GM23338 (cell line): ENCODE results near the gene COL8A1. TPM values are rescaled to one million over a fixed set of nuclear protein-coding genes. Genes with fewer than 3 reads are reported as not detected.

Experiments used
- ATAC-seq: fragments of 200-7000 bp; cut with Tn5 transposase; 3 replicates; pipeline ENCODE4 v1.9.1; 2020
- DNase-seq: peaks from one replicate; pipeline ENCODE4 v3.0.0-alpha.2; 2015; ENCODE audit warnings: low spot score
- H2AFZ ChIP-seq: fragments of 200-600 bp; sonication (generic); 2 replicates; pipeline ENCODE4 v1.8.0; 2016; ENCODE audit warnings: antibody characterized with exemption, mild to moderate bottlenecking, moderate library complexity
- H3F3A ChIP-seq: fragments of 200-600 bp; sonication (generic); replicated peaks from 2 replicates; pipeline ENCODE4 v1.8.0; 2017; ENCODE audit warnings: antibody characterized with exemption, mixed run types, low read depth
- H3K27ac ChIP-seq: fragments of 200-600 bp; sonication (generic); 2 replicates; pipeline ENCODE4 v1.6.1; 2016; ENCODE audit warnings: low read depth
- H3K27me3 ChIP-seq: fragments of 200-600 bp; sonication (generic); 2 replicates; pipeline ENCODE4 v1.8.0; 2016; ENCODE audit warnings: mild to moderate bottlenecking, mixed run types, moderate library complexity; ENCODE audit not compliant: insufficient read depth
- H3K36me3 ChIP-seq: fragments of 200-600 bp; sonication (generic); 2 replicates; pipeline ENCODE4 v1.8.0; 2016; ENCODE audit warnings: mild to moderate bottlenecking; ENCODE audit not compliant: insufficient read depth
- H3K4me1 ChIP-seq: fragments of 200-600 bp; sonication (generic); 2 replicates; pipeline ENCODE4 v1.8.0; 2016; ENCODE audit warnings: mild to moderate bottlenecking, moderate library complexity; ENCODE audit not compliant: insufficient read depth
- H3K4me2 ChIP-seq: fragments of 200-600 bp; sonication (generic); 2 replicates; pipeline ENCODE4 v1.7.1; 2017; ENCODE audit warnings: mixed run types
- H3K4me3 ChIP-seq: fragments of 200-600 bp; sonication (generic); 2 replicates; pipeline ENCODE4 v1.6.1; 2016; ENCODE audit warnings: mixed run types
- H3K79me2 ChIP-seq: fragments of 200-600 bp; sonication (generic); replicated peaks from 2 replicates; pipeline ENCODE4 v1.8.0; 2017; ENCODE audit warnings: mild to moderate bottlenecking; ENCODE audit not compliant: insufficient read depth
- H3K9me2 ChIP-seq: fragments of 200-600 bp; sonication (generic); 2 replicates; pipeline ENCODE4 v1.8.0; 2017; ENCODE audit not compliant: insufficient read depth
- H4K20me1 ChIP-seq: fragments of 200-600 bp; sonication (generic); replicated peaks from 2 replicates; pipeline ENCODE4 v1.8.0; 2017; ENCODE audit warnings: mild to moderate bottlenecking; ENCODE audit not compliant: insufficient read depth
- H3K27ac Mint-ChIP-seq: 2 replicates; pipeline ENCODE4 v1.8.0; 2020; ENCODE audit warnings: inconsistent platforms, mild to moderate bottlenecking, moderate library complexity, mixed read lengths
- H3K27me3 Mint-ChIP-seq: 3 replicates; pipeline ENCODE4 v1.8.0; 2022; ENCODE audit warnings: low read depth, mild to moderate bottlenecking, moderate library complexity, mixed read lengths, inconsistent platforms; ENCODE audit not compliant: insufficient read depth, poor library complexity
- H3K36me3 Mint-ChIP-seq: 3 replicates; pipeline ENCODE4 v1.8.0; 2021; ENCODE audit warnings: low read depth, mild to moderate bottlenecking, inconsistent platforms, moderate library complexity, mixed read lengths
- H3K4me1 Mint-ChIP-seq: 3 replicates; pipeline ENCODE4 v1.8.0; 2020; ENCODE audit warnings: mild to moderate bottlenecking, inconsistent platforms, mixed read lengths
- H3K4me3 Mint-ChIP-seq: 3 replicates; pipeline ENCODE4 v1.8.0; 2021; ENCODE audit warnings: moderate library complexity, mild to moderate bottlenecking, inconsistent platforms, mixed read lengths
- H3K9me3 Mint-ChIP-seq: 3 replicates; pipeline ENCODE4 v1.8.0; 2020; ENCODE audit warnings: moderate library complexity, mild to moderate bottlenecking, inconsistent platforms, mixed read lengths
- CREB1 ChIP-seq: fragments of 250-450 bp; sonication (Bioruptor Pico); IDR thresholded peaks from 2 replicates; pipeline ENCODE4 v1.5.0; 2020; ENCODE audit warnings: low read depth, mild to moderate bottlenecking, moderate library complexity
- CTCF ChIP-seq, 2 experiments: fragments of 200-600 bp in 1 of 2; sonication (generic) in 1 of 2; conservative IDR thresholded peaks; 2 replicates each; pipeline versions ENCODE4 v1.5.1 to v1.6.1; 2016 to 2017; ENCODE audit warnings: antibody characterized with exemption in 2 of 2, low read depth in 2 of 2, mild to moderate bottlenecking in 2 of 2, moderate library complexity in 1 of 2
- ETS1 ChIP-seq: IDR thresholded peaks from 2 replicates; pipeline ENCODE4 v1.6.1; 2016; ENCODE audit warnings: antibody characterized with exemption
- JUNB ChIP-seq: IDR thresholded peaks from one replicate; pipeline ENCODE4 v1.6.1; 2016; ENCODE audit warnings: antibody characterized with exemption; ENCODE audit not compliant: unreplicated experiment
- REST ChIP-seq: IDR thresholded peaks from one replicate; pipeline ENCODE4 v1.6.1; 2018; ENCODE audit warnings: antibody characterized with exemption; ENCODE audit not compliant: unreplicated experiment
- ZNF114 ChIP-seq: fragments of 250-450 bp; sonication (Bioruptor Pico); IDR thresholded peaks from 2 replicates; pipeline ENCODE4 v1.5.0; 2020; ENCODE audit warnings: mild to moderate bottlenecking, moderate library complexity
- ZNF331 ChIP-seq: fragments of 250-450 bp; sonication (Bioruptor Pico); IDR thresholded peaks from 2 replicates; pipeline ENCODE4 v1.5.0; 2020; ENCODE audit warnings: low read depth, mild to moderate bottlenecking, moderate library complexity
- ZNF462 ChIP-seq: fragments of 250-450 bp; sonication (Bioruptor Pico); IDR thresholded peaks from 2 replicates; pipeline ENCODE4 v1.5.0; 2020; ENCODE audit warnings: mild to moderate bottlenecking, moderate library complexity
- polyA plus RNA-seq: library from polyadenylated mRNA; unstranded; fragments of >200 nt; fragmentation: Nextera tagmentation; extraction: Ambion mirVana; gene quantifications from 2 replicates; pipeline ENCODE4 v1.2.1, GENCODE V29; 2016
- total RNA-seq: library from RNA; depleted of rRNA; stranded (reverse); fragments of >200 nt; shearing (Covaris generic); gene quantifications from 2 replicates; pipeline ENCODE4 v1.2.3, GENCODE V29; 2014

COL8A1 gene
- total and polyA plus RNA-seq, 2 experiments from 2014 or later, result 0.26 to 0.97 TPM

DNA sequence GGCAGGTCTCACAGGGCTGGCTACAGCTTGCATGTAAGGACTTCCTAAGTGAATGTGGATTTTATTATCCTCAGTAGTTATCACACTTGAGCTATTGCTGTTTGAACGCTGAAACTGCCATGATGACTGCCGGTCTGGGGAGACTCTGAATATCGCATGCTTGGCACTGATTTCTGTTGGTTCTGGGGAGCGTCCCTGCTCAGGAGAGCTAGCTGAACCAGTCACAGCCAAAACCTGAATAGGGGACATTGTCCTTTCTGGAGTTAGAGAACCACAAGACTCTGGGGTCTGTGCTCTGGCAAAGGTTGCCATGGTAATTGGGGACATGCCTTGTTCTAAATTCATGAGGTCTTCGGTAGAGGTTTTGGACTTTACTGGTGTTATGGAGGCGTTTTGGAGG lies 210.0 kb downstream of the COL8A1 start:
- no peak overlapping the region for H3K27ac ChIP-seq
- H2AFZ ChIP-seq, result no peak overlapping the region
- Mint-ChIP-seq H3K4me3 (no peak overlapping the region), H3K4me1 (peaks cover 37% of the 10 kb centered on the region), H3K9me3 (no peaks in the 10 kb centered on the region), H3K36me3 (no peaks in the 10 kb centered on the region), H3K27ac (no peak overlapping the region), H3K27me3 (peaks cover 3% of the 10 kb centered on the region)
- H3K9me2 ChIP-seq, result no peaks in the 10 kb centered on the region; the same call in 1 of the 2 replicates
- no peak for TF ChIP-seq JUNB
- TF ChIP-seq CREB1, result no peak
- TF ChIP-seq ETS1, result no peak
- no peak for TF ChIP-seq REST
- TF ChIP-seq ZNF331, result no peak
- no peak for TF ChIP-seq CTCF (conservative IDR thresholded peaks at IDR 0.05; ENCODE audit: low read depth in 2 of 2)
- TF ChIP-seq ZNF462 (CRISPR knock-in tag), result no peak
- TF ChIP-seq ZNF114 (CRISPR knock-in tag), result no peak
- H3K36me3 ChIP-seq, result no peaks in the 10 kb centered on the region
- H4K20me1 ChIP-seq, result no peaks in the 10 kb centered on the region; the same call in 1 of the 2 replicates
- DNase-seq (no peak), ATAC-seq (no peak)
- no peaks in the 10 kb centered on the region for H3K27me3 ChIP-seq
- H3K4me3 ChIP-seq, result no peak overlapping the region
- H3K4me1 ChIP-seq, result peaks cover 15% of the 10 kb centered on the region
- no peaks in the 10 kb centered on the region for H3F3A ChIP-seq
- no peak overlapping the region for H3K4me2 ChIP-seq
- peaks cover 72% of the 10 kb centered on the region for H3K79me2 ChIP-seq
